ENCODE measurements around the gene TTLL9.

DNA sequence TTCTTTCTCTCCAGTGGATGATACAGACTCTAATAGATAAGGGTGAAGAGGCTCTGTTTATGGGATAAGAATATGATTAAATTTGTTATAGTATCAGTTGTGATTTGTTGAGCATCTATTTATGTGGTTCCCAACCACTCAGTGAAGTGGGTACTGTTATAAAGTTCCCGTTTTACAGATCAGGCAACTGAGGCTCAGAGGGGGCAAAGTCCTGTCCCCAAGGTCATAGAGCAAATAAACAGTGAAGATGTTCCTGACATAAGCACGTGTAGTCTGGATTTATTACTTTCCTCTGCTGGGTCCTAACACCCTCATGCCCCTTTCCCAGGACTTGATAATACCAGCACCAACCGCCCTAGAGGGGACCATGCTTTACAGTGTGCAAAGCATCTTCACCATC lies 4.2 kb upstream of the TTLL9 start:
- TF ChIP-seq, protein P1, sequence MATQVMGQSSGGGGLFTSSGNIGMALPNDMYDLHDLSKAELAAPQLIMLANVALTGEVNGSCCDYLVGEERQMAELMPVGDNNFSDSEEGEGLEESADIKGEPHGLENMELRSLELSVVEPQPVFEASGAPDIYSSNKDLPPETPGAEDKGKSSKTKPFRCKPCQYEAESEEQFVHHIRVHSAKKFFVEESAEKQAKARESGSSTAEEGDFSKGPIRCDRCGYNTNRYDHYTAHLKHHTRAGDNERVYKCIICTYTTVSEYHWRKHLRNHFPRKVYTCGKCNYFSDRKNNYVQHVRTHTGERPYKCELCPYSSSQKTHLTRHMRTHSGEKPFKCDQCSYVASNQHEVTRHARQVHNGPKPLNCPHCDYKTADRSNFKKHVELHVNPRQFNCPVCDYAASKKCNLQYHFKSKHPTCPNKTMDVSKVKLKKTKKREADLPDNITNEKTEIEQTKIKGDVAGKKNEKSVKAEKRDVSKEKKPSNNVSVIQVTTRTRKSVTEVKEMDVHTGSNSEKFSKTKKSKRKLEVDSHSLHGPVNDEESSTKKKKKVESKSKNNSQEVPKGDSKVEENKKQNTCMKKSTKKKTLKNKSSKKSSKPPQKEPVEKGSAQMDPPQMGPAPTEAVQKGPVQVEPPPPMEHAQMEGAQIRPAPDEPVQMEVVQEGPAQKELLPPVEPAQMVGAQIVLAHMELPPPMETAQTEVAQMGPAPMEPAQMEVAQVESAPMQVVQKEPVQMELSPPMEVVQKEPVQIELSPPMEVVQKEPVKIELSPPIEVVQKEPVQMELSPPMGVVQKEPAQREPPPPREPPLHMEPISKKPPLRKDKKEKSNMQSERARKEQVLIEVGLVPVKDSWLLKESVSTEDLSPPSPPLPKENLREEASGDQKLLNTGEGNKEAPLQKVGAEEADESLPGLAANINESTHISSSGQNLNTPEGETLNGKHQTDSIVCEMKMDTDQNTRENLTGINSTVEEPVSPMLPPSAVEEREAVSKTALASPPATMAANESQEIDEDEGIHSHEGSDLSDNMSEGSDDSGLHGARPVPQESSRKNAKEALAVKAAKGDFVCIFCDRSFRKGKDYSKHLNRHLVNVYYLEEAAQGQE (IDR thresholded peaks at IDR 0.05; ENCODE audit: insufficient read depth in 1 of 2, low read depth in 2 of 2, low read length in 1 of 2) = no peak
- TF ChIP-seq, protein P2, sequence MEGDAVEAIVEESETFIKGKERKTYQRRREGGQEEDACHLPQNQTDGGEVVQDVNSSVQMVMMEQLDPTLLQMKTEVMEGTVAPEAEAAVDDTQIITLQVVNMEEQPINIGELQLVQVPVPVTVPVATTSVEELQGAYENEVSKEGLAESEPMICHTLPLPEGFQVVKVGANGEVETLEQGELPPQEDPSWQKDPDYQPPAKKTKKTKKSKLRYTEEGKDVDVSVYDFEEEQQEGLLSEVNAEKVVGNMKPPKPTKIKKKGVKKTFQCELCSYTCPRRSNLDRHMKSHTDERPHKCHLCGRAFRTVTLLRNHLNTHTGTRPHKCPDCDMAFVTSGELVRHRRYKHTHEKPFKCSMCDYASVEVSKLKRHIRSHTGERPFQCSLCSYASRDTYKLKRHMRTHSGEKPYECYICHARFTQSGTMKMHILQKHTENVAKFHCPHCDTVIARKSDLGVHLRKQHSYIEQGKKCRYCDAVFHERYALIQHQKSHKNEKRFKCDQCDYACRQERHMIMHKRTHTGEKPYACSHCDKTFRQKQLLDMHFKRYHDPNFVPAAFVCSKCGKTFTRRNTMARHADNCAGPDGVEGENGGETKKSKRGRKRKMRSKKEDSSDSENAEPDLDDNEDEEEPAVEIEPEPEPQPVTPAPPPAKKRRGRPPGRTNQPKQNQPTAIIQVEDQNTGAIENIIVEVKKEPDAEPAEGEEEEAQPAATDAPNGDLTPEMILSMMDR (IDR thresholded peaks at IDR 0.05) = no peak
- TF ChIP-seq POLR2AphosphoS5 (IDR thresholded peaks at IDR 0.05; ENCODE audit: low read depth, low read length) = no peak
- TF ChIP-seq TCF7L2 (IDR thresholded peaks at IDR 0.05; ENCODE audit: low read depth, low read length) = no peak

Measured in Panc1 (cell line).